ENCODE measurements around the gene ELMO2.
"Not testable (repeated sequence)": the region's sequence is repeated elsewhere in the genome, so short reads cannot be mapped to it uniquely, and the experiment has no call there.

ELMO2 gene

DNA sequence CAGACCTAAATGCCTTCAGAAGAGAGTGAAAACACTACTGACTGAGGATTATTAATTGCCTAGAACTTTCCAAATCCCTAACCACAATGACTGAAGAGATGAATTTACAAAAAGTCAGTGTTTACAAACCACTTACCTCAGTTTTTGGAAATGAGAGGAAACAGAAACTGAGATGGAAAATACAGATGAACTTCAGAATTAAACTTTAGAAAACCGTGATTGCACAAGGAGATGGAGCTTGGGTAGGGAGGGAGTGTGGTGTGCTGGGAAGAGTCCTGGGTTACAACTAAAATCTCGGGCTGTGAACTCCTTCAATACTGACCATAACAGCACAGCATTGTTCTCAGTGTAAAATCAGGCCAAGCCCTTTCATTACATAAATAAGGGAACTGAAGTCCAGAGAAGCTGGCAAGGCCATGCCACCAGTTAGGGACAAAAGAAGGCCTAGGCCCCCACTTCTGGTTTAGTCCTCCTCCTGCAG is 4.0 kb downstream of the ELMO2 start:
- DNase-seq = no peak

DNA sequence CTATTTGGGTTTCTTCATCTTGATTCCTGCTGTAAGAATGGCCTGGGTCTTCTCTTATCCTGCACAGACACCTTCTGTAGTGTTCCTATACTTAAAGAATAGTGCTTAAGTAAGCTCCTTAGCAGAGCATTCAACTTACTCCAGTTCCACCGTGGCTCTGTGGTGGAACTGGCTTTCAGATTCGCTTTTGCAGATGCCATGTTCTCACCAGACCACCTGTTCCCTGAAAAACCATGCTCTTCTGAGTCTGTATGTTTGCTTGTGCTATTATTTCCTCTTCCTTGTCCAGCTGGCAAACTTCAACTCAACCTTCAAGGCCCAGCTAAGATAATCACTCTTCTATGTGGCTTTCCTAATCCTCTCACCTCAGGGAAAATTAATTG is 4.9 kb downstream of the ELMO2 start:
- no peak for DNase-seq

DNA sequence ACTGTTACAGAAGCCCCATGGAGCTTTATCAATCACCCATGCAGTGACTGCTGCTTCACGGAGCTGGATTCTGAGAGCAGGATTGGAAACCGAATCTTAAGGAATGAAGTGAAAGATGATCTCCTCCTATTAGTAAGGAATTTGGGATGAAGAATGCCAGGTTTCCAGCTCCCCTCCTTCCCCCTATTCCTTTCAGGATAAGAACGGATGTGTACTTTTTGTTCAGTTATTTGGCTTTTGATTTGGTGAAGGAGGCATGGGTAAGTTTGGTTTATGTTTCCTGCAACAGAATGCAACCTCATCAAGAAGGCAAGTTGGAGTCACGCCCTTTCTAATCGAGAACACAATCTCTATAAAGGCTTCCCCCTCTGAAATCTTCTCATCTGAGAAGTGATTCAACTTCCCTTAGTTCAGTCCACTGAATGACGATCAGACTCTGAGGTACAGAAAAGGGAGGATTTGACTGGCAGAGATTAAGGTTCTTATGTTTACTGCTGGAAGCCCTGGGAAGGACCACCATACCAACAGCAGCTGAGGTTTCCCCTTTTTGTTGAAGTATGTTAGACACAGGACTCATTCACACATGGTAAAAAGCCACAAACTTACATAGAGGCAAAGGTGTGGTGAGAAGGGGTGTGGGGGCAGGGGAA is 5.5 kb downstream of the ELMO2 start:
- DNase-seq = no peak

DNA sequence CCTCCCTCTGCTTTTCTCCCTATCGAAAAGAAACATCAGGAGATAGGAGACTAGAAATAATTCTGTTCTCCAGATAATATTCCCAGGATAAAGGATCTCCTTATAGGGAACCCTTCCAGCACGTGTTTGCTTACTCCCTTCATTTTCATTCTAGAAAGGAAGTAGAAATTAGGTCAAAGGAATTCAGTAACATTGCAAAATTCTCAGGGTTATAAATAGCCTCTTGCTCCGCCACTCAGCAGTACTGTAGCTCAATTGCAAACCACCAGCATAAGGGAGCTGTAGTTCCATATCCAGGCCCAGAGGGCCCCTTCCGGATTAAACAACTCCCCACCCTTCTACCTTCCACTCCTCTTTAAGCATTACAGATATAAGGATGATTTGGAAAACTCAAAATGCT is 6.2 kb downstream of the ELMO2 start:
- DNase-seq = no peak

DNA sequence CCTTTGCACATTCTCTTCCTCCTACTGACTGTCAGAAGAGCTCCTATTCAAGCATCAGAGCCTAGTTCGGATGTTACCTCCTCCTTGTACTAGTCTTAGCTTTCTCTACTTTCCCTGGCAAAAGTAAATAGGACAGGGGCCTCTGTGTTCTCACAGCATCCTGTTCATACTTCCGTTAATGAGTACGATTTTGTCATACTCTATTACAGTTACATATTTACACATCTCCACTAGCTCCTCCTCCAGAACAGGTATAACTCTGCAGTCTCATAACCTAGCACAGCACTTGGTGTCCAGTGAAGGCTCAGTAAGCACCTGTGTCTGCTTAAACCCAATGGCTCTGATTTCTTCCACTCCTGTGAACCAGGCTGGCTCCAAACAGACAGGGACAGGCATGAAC is 7.0 kb downstream of the ELMO2 start:
- no peak for DNase-seq

DNA sequence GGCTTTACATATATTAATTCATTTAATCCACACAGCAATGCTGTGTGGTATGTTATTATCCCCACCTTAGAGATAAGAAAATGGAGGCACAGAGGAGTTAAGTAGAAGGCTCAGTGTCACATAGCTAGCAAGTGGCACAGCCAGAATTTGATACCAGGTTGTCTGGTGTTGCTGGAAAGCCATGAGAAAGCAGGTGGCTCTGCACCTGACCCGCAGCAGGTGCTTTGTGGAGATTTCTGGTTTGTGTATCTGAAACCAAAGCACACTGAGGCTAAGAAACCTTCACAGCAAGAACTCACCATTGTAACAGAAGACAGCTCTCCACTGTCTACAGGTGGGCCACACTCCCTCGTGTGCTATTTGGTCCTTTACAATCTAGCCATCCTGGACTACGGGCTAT is 7.5 kb downstream of the ELMO2 start:
- no peak for DNase-seq

DNA sequence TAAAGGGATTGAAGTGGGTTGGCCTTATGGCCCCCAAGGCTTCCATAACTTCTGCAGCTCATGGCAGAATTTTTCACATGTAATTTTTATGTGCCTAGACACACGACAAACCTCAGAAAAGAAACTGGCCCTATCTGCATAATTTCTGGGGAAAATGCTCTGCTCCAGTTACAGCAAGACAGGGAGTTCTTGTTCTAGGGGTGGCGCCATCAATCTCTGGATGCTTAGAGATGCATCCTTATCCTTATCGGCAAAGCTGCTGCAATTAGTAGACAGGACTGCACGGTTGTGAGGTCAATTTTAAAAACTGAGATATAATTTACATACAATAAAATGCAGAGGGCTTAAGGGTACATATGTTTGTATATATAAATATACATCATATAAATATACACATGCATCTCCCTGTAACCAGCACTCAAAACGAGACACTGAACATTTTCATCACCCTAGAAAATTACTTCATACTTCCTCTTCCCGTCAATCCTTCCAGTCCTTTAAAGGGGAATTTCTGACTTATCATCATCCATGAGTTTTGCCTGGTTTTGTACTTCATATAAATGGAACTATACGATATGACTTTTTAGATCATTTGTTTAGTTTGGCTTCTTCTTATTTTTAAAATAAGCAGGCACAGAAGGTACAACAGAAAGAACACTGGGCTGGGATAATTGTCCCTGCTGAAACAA is 10.2 kb downstream of the ELMO2 start:
- DNase-seq = no peak

GRCh38 chr20:46394872-46395760 is 11.3 kb downstream of the ELMO2 start:
- DNase-seq = no peak

GRCh38 chr20:46393967-46394366 is 12.4 kb downstream of the ELMO2 start:
- DNase-seq = no peak

DNA sequence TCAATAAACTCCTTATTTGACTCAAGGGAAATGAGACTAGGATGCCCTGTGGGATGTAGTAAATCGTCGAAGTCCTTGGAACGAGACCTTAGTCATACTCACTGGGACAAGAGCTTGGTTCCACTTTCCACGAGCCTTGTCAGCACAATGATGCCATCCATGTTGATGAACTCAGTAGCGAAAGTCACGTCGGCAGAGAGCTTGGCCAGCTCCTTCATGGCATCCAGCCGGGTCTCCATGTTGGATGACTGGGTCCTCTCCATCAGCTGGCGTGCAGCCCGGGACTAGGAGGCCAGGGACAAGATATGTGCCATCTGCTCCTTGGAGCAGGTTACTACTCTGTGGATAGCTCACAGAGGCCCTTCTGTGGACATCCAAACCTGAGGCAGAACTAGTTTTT is 17.5 kb downstream of the ELMO2 start:
- DNase-seq = no peak

DNA sequence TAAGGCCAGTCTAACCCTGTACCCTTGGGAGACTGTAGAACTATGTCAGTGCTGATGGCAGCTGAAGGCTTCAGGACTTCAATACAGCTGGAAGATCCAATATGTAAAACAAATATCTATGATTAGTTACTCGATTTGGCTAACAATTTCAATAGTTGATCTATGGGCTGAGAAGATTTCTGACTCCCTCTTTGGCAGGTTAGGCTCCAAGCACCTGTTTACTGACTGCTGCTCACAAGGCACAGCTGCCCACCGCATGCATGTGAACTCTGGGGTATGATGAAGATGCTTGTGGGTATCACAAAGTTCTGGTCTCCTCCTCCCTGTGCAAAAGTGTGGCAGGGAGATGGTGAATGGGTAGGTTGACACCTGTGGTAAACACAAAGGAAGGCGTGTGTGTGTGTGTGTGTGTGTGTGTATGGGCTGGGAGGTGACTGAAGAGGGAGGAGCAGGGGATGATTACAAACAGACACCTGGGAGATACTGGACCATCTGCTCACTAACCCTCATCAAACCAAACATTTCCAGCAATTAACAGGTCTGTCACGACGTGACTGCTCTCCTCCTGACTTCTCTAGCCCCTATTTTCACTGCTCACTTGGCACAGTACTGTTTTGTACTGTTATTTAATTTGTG is 18.1 kb downstream of the ELMO2 start:
- no peak for DNase-seq

DNA sequence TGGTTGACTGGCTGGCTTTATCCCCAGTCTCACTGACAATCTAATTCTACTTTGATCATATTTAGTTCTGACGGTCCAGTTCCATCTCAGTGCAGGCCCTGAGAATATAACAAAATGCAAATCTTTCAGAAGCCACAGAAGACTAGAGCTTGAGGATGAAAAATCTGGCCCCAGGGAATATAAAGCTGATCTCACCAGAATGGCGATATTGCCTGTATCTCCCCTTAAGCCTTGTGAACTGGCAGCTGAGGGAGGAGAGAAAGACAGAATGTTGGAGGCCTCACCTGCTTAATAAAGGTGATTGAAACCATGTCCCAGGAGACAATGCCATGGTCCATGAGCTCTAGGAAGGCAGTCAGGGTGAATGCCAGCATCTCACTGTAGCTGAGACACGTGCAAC is 19.4 kb downstream of the ELMO2 start:
- not testable (repeated sequence) for DNase-seq

- no peak for DNase-seq
Measured at GRCh38 chr20:46378412-46379009, 27.9 kb downstream of the ELMO2 start.

DNA sequence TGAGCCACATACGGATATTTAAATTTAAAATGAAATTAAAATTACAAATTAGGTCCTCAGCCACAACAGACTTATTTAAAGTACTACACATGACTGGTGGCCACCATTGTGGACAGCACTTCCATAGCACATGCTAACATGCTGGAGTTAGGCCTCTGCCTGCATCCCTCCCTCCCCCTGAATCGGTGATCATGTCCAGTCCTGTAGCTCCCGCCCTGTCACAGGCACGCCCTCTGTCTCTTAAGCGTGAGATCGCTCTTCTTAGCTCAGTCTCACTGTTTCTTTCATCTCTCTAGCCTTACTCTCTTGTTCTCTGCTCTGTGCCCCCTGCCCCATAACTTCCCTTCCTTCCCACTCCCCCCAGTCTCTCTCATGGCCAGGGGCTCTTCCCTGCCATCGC is 28.9 kb downstream of the ELMO2 start:
- no peak for DNase-seq

GRCh38 chr20:46376196-46376785 is 30.1 kb downstream of the ELMO2 start:
- DNase-seq = no peak

DNA sequence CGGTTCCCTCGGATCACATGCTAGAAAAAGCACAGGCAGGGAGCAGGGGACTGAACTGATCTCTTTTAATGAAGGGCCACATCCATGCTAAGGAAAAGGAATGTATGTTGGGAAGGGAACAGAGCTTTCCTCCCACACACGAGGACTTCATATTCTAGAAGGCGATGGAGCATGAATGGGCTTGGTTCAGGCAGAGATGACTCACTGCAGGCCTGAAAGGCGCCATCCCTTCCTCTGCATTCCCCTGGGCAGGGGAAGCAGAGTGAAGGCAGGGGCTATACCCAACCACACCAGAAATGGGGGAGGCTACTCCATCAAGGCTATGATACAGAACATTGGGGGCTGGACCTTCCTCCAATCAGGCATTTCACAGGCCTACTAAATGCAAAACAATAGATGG is 30.6 kb downstream of the ELMO2 start:
- no peak for DNase-seq

DNA sequence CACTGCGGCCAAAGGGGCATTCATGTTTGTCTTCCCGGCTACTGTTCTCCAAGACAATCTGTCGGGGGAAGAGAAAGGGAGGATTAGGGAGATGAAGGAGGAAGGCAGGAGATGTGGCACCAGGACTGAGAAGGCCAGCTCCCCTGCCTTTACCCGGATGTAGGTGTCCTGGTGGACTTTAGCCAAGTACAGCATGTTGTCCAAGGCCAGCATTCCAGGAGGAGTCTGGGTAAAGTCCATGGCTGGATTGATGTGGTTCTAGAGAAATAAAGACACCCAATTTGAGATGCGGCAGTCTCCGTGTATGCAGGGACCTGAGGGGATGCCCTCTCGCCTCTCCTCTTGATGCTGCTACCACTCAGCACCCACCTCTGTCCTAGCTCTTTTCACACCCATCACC is 32.0 kb downstream of the ELMO2 start:
- DNase-seq = no peak

DNA sequence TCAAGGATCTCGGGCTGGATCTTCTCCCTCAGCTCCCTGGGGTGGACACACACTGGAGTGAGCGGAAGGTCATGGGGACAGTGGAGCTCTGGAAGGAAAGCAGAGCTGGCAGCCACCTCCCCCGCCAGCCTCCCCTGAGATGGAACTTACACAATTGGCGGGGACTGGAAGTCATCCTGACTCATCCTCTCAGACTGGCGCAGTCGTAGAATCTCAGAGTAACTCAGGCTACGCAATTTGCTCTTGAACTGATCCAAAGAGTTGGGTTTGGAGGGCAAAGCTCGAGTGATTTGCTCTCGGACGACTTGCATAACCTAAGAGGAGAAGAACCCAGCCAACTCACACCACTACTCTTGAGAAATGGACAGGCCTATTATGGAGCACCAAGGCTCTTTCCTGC is 34.8 kb downstream of the ELMO2 start:
- DNase-seq = no peak

DNA sequence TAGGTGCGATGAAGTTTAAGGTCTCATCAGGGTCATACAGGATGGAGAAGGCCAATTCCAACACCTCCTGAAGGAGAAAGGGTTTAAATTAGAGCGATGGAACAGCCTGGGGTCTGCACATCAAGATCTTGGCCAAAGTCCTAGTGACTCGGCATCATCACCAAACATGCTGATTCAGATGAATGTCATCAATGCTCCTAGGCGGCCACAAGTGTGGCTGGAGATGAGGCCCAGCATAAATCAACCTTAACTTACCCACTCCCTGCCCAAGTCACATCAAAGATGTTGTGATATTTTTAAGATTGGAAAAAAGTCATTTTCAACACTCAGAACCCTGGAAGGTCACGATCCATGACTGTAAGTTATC is 37.5 kb downstream of the ELMO2 start:
- no peak for DNase-seq

- no peak for DNase-seq
Measured at GRCh38 chr20:46367967-46368901, 38.2 kb downstream of the ELMO2 start.

GRCh38 chr20:46367234-46367633 is 39.2 kb downstream of the ELMO2 start:
- DNase-seq = no peak
